GM21619 (cell line): ENCODE results near the gene SLC35D1.

ENCODE experiments used
- ATAC-seq: cut with Tn5 transposase; IDR thresholded peaks from one replicate; pipeline ENCODE4 v1.9.1; 2021; ENCODE audit not compliant: unreplicated experiment

Gene SLC35D1

DNA sequence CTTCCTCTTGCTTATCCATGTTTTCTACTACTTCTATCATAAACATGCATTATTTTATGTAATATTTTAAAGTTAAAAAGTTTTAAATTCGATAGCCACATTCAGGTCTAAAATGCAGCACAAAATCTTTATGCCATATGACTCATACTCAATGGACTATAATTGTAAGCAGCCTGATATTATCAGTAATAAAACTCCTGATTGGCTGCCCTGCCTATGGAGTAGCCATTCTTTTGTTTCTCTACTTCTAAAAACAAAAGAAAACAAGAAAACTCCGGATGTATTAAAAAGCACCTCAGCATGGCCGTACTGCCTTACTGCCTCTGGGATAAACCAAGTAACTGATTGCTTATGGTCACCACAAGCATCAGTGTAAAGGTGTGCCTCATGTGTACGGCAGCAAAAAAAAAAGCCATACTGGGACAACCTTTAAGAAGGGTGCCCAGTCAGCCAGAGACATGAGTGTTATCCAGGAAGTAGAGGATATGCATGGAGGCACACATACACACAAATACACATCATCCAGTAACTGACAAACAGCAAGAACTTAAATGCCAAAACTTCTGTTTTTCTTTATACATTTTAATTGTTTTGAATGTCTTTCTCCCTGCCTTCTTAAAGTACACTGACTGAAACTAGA, 9.2 kb downstream of the SLC35D1 start:
- ATAC-seq, result peak; percentile 53

DNA sequence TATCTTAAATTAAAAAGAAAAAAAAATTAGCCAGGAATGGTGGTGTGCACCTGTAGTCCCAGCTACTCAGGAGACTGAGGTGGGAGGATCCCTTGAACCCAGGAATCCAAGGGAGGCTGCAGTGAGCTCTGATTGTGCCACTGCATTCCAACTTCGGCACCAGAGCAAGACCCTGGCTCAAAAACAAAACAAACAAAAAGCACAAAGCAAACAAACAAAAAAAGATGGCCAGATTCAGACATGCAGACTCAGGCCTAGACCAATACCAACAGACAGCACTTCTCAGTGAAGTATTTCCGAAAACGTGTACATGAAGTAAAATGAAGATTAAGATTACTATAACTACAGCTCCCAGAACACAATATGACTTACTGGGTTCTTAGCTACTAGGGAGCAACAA, 10.6 kb downstream of the SLC35D1 start:
- ATAC-seq, result no peak

DNA sequence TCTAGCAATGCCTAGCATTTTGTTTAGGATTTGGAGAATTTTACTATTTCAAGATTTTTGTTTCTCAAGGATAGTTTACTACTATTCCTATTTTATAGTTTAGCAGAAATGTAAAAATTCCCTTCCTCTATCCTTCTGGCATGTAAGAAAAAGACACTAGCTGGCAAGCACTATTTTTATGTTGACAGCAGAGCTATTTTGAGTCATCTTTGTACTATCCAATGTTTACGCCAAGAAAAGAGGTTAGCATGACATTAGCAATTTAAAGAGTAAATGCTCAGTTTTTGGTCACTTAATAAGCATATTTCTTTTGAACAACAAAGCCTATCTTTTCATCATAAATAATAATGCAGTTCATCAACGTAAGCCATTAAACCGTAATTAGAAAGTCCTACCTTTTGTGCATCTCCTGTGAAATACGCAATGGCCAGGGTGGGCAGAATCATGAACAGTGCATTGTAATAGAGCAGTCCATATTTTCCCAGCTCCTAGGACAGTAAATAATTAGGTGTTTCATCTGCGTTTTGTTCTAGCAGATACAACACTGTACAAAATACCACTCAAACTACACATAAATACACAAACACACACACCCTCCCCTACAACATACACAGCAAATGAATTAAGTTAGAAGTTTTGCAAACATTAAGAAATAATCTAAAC, 12.0 kb downstream of the SLC35D1 start:
- no peak for ATAC-seq

DNA sequence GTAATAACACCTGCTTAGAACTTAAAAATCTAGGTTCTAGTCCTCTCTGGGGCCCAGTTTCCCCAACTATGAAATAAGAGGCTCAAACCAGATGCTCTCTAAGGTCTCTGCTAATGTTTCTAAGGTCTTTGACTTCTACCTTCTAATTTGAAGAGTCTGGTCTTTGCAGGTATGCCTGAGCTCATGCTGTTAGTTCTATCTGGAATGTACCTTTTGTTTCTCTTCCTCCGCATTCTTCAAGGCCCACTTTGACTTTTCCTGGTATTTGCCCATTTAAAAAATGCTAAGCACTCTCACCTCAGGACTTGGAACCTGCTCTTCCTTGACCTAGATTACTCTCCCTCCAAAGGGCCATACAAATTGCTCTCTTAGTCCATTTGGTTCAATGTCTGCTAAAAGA, 13.5 kb downstream of the SLC35D1 start:
- ATAC-seq, result no peak

DNA sequence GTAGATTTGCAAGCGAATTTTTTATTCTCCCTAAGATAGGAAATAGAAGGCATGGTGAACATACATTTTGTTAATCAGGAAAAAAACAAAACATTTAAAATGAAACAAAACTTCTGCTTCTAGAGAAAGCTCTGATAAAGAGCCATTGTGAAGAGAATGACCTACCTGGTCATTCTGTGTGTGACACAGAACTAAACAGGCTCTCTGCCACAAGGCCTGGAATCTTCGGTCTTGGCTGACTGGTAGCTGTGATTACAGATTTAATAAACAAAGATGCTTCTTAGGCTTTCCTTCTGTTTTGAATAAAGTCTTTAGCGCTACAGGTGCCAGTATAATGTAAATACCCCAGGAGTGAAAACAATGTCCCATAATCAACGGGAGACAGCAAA, 22.1 kb downstream of the SLC35D1 start:
- ATAC-seq, result no peak

DNA sequence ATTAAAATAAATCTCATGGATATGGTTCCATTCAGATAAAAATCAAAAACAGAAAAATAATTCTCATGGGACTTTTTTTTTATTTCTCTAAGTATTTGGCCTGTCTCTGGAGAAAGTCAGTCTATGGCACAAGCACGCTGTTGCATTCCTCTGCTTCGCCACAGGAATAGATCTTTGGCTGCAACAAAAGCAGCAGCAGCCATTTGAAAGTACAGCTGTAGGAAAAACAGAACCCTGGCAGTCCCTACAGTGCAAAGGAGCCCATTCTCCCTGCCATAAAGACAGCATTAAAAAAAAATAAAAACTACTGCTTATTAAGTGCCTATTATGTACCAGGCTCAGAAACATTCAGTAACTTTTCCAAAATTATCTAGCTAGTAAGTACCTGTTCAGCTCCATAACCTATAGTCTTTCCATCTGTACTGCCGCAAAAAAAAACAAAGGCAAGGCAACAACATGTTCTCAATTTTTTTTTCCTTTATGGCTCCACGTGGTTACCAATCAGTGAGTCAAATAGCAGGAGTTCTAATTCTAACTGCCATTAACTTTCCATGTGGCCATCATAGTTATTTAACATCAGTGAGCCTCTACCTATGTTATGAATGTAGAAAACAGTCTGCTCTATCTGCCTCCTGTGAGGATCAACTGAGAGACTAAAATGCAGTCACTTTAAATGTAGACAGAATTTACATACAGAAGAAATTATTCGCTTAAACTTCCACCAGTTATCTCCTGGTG, 22.7 kb downstream of the SLC35D1 start:
- no peak for ATAC-seq

DNA sequence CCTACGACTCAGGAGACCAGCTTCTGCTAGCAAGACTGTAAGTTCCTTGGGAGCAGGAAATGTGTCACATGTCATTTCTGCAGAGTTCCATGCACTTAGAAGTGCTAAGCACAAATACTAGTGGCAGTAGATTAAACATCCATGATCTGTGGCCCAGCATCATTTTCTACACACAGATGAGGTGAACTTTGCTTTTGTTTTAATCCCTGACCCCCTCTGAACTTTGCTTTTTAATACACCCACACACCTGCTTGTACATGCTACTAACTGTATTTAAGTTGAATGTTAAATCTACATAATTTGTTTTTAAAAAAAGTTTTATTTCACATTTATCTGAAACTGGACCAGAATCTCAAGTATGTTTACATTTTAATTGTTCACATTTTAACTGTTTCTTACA, 24.5 kb downstream of the SLC35D1 start:
- ATAC-seq, result no peak

DNA sequence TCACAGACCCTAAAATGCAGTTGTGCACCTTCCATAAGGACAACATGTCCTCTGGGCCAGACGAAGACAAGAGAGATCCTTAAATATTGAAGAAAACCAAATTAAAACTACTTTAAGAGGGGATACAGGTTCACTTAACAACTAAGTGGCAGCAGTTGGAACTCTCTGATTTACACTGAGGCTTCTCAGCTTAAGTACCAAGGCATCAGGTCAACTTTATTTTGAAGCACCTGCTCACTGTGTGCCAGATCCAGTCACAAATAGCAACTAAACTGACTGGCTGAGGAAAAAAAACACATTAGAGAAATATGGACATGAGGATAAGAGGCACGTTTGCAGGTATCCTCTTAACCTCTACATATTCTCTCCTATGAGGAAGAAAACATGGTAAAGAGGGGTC, 33.2 kb downstream of the SLC35D1 start:
- no peak for ATAC-seq

DNA sequence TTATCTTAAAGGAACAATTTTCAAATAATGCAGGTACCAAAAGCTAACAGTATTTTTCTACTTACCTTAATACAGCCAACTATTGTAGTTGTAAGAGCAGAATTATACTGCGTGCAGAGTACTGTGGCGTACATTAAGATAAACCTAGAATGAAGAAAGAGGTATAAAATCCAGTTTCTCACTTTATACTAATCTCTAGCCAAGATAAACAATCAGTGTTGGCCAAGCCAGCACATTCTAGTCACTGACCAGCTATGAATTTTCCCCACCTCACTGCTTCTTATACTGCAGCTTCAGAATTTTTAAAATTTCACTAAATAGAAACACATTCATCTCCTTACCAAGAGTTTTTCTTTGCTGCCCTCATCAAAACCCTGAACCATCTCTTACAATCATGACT, 33.6 kb downstream of the SLC35D1 start:
- ATAC-seq, result no peak

DNA sequence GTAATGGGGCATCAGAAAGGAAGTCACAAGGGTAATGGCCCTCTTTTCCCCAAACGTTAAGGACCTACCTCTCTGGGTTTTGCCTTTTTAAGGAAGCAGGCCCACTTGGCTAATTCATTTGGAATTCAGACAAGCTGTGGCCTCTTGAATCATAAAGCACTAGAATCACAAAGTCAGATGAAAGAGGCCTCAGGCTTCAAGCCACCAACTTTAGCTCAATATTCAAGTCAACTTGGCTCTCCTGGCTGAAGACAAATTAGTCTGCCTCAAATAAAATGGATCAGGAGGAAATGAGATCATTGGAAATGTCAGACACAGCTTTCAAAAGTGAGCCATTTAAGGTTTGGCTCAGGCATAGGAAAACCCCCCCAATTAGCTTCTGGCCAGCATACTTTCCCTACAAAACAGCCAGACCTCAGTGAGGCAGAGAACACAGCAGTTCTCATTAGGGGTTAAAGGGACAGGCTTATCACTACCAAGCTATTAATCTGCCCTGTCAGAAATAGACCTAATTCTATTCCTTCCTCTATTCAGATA, 34.3 kb downstream of the SLC35D1 start:
- no peak for ATAC-seq

DNA sequence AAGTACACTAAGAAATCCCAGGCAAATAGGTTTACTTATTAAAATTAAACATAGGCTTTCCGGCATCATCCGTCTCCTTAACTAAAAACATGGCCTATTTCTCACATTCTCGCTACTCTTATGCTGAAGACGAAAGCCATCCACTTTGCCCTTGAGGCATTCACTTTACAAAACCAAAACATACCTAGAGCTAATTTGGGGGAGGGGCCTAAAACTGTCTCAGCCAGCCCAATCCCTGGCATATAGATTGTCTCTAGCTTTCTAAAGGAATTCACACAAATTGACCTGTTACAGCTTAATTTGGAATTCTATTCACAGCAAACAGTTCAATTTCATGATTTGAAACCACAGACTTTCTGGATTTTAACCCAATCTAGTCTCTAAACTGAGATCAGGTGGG, 34.8 kb downstream of the SLC35D1 start:
- ATAC-seq, result no peak

DNA sequence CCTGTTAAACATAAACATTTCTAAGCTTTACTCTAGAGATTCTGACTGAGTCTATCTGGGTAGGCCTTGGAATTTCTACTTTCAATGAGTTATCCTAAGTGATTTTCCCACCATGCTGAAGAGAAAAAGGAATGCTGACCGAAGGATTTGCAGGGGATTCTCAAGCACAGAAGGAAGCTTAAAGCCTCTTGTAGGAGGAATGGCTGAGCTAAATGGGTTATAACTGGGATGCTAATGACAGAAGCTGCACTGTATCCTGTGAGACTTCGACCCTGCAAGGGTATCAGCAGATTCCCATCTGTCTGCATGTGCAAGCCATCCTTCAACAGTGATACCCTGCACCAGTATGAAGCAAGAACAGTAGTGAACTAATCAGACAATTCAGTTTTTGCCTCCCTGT, 35.4 kb downstream of the SLC35D1 start:
- no peak for ATAC-seq

DNA sequence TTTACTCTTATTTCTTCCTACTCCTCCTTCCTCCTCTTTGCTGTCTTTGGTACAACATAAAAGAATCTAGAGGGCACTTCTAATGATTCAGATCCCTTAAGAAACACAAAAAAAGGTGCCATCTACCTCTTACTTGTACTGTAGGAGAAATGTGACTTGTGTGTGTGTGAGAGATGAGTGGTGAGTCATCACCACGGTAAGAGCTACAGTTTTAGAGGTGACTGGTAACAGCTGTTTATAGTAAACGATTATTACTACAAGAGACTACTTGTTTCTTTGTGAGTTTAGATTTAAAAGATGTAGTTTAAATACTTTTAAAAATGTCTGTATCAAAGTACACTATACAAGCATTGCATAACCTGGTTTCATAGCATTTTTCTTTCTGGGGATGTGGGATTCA, 40.4 kb downstream of the SLC35D1 start:
- ATAC-seq, result no peak

DNA sequence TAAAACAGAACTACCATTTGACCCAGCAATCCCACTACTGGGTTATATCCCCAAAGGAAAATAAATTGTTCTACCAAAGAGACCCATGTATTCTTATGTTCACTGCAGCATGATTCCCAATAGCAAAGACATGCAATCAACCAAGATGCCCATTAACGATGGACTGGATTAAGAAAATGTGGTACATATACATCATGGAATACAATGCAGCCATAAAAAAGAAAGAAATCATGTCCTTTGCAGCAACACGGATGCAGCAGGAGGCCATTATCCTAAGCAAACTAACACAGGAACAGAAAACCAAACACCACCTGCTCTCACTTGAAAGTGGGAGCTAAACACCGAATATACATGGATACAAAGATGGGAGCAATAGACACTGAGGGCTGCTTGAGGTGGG, 44.2 kb downstream of the SLC35D1 start:
- no peak for ATAC-seq

DNA sequence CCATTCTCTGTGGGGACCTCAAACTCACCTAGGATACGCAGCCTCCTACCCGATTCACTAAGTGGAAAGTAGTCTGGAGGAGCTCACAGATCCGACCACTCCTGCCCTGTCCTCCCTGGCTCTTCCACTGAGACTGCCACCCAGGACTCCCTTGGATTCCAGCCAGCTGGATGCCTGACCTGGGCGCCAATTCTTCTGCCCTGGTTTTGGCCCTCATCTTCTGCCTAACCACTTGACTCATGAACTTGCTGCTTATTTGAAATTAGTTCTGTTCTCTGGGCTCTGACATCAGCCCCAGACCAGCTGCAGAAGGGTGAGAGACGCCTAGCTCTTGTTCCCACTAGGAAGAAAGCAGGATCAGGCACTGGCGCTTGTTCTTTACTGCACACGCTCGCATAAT, 48.9 kb downstream of the SLC35D1 start:
- ATAC-seq, result no peak

DNA sequence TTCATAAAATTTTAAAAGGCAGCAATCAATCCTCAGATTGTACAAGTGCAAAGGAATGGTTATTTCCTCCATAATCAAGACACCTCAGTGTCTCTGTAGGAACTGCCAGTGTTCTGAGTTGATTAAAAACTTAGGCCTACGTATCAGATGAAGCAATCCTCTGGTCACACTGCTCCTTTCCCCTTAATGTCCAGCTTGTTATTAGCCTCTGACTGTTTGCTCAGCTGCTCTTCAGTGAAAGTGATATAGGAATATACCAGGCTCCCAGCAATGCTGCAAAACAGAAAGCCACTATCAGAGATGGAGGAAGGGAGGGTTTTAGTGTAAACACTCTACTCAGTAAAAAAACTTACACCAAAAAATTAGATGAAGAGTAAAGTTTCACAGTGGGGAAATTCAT, 49.8 kb downstream of the SLC35D1 start:
- ATAC-seq, result no peak

DNA sequence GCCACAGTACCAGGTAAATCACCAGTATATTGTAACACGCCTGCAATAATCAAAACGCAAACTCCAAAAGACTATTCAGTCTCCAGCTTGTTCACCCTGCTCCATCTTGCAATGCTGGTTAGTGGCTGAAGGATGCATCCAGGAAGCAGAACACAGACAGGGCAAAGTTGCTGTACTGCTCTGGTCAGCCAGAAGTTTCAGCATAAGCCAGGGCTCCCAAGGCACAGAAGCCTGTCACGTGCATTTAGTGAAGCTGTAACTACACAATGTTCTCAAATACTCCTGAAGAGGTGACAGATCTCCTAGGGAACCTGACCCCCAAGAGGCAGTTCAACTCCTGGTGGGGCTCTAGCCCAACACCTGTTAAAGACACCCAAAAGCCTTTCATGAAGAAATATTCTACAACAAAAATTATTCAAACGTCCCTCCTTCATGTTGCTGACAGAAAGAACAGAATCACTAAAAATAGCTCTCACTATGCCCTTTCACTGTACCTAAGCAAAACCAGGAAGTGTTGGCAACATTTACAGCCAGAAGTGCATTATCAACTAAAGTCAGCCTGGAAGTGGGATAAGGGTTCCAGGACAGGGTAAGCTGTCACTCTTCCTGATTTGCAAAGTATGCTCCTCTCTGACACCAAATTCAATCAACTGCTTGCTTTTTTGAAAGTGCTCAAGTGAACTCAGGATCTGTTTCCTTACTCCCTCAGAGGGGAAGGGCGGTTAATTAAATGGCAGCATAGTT, 52.1 kb downstream of the SLC35D1 start:
- ATAC-seq, result no peak

DNA sequence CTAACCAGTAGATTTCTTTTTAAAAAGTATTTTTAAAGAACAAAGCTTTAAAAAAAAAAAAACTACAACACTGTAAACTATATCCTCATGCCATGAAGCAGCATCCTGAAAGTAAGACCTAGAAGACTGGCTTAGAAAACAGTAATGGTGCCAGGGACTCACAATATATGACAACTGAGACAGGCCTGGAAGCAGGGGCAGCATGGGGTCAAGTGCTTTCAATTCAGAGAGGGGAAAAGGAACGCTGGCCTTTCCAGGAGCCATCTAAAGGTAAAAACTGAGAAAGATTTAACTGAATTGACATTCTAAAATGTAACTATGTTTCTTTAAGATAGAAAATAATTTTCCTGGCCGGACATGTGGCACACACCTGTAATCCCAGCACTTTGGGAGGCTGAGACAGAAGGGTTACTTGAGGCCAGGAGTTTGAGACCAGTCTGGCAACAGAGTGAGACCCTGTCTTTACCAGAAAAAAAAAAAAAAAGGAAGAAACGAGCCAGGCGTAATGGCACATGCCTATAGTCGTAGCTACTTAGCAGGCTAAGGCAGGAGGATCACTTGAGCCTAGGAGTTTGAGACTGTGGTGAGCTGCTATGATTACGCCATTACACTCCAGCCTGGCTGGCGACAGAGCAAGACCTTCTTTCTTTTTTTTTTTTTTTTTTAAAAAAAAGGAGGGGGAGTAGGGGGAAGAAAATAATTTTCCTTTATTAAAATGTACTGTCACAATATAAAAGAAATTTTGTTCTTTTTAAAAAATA, 54.1 kb downstream of the SLC35D1 start:
- ATAC-seq, result no peak

DNA sequence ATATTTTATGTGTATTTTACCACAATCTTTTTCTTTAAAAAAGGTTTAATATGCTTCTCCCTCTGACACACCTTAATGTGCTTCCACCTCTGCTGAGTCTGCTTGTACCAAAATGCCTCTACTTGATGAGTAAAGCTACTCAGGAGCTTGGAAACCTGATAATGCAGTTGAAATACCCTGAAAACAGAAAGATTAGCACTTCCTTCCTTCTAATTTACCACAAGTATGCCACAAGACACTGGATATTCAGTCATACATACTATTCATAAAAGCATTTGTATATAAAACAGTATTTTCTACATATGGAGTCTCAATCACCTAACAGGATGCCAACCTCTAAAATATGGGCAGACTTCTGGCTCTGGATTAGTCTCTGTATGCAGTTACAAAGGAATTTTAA, 55.0 kb downstream of the SLC35D1 start:
- ATAC-seq, result no peak

DNA sequence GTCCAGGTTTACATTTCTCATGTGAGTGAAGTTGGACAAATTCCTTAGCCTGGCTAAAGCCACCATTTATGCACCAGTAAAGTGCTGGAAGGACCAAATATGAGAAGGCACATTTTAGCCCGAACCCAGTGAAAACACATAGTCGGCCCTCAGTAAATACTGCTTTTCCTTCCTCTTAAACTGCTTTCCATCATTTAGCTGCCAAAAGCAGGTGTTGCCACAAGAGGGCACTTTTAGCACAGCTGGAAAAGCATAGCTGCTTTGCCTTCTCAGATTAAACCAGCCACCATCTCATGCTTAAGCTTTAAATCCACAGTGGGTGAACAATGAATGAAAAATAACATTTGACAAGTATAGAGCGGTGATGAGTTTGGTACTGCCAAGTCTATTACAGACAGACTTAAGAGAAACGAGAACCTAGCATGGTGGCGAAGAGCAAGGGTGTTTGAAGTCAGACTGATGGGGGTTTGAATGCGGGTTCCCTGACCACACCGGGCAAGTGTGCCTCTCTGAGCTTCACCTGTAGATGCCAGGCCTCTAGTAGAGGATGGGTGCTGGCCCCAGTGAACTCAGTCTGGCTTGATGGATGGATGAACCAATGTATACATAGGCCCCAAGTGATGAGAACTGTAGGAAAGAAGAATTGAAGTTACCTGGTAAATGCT, 57.8 kb downstream of the SLC35D1 start:
- ATAC-seq, result peak; percentile 86
